Activated CD4-positive, alpha-beta T cell treated with anti-CD3 and anti-CD28 coated beads, Interleukin-2, amount 10 ng/mL, durations not matched to agents 24 days and 14 days (primary cell): ENCODE results near the gene TNRC6B. TPM values are rescaled to one million over a fixed set of nuclear protein-coding genes. Genes with fewer than 3 reads are reported as not detected.

ENCODE experiments used
- DNase-seq: peaks from one replicate; pipeline ENCODE4 v3.0.0; 2022
- H3K27ac Mint-ChIP-seq: one replicate; pipeline ENCODE4 v1.8.0; 2022; ENCODE audit warnings: mild to moderate bottlenecking, mixed read lengths
- H3K27me3 Mint-ChIP-seq: one replicate; pipeline ENCODE4 v1.8.0; 2022; ENCODE audit warnings: mixed read lengths
- H3K36me3 Mint-ChIP-seq: one replicate; pipeline ENCODE4 v1.8.0; 2022; ENCODE audit warnings: low read depth, mild to moderate bottlenecking, mixed read lengths
- H3K4me1 Mint-ChIP-seq: one replicate; pipeline ENCODE4 v1.8.0; 2021; ENCODE audit warnings: mixed read lengths
- H3K4me3 Mint-ChIP-seq: one replicate; pipeline ENCODE4 v1.8.0; 2022; ENCODE audit warnings: mild to moderate bottlenecking, moderate library complexity, mixed read lengths
- H3K9me3 Mint-ChIP-seq: one replicate; pipeline ENCODE4 v1.8.0; 2021; ENCODE audit warnings: mixed read lengths
- intact Hi-C: fragments of 100-400 bp; cut with micrococcal nuclease; formaldehyde crosslinking; loops from one replicate; pipeline ENCODE4 v1.15.1; 2023
- total RNA-seq: library from RNA; stranded (reverse); gene quantifications from 2 replicates; pipeline ENCODE4 v1.2.3, GENCODE V29; 2022

The TNRC6B gene
- total RNA-seq, 1 donor from 2014 or later, result 31.3 TPM

- Mint-ChIP-seq H3K36me3 (peaks cover 20% of the 10 kb centered on the region), H3K4me3 (no peak overlapping the region), H3K27ac (no peak overlapping the region), H3K4me1 (peaks cover 28% of the 10 kb centered on the region), H3K27me3 (no peaks in the 10 kb centered on the region), H3K9me3 (no peaks in the 10 kb centered on the region)
- DNase-seq, result no peak
- intact Hi-C loops, result no loop called here
These were observed 56.9 kb downstream of the TNRC6B start for GRCh38 chr22:40234658-40235057.

- DNase-seq, result no peak
- Mint-ChIP-seq H3K4me3 (no peak overlapping the region), H3K4me1 (peaks cover 33% of the 10 kb centered on the region), H3K27ac (no peak overlapping the region), H3K36me3 (peaks cover 20% of the 10 kb centered on the region), H3K9me3 (no peaks in the 10 kb centered on the region), H3K27me3 (no peaks in the 10 kb centered on the region)
- intact Hi-C loops, result no loop called here
These were observed 57.6 kb downstream of the TNRC6B start for GRCh38 chr22:40235308-40235707.

GRCh38 chr22:40236131-40236665 lies 58.5 kb downstream of the TNRC6B start:
- intact Hi-C loops, result no loop called here
- Mint-ChIP-seq H3K27me3 (no peaks in the 10 kb centered on the region), H3K4me1 (peaks cover 42% of the 10 kb centered on the region), H3K36me3 (peaks cover 18% of the 10 kb centered on the region), H3K9me3 (no peaks in the 10 kb centered on the region), H3K4me3 (no peak overlapping the region), H3K27ac (no peak overlapping the region)
- DNase-seq, result no peak

DNA sequence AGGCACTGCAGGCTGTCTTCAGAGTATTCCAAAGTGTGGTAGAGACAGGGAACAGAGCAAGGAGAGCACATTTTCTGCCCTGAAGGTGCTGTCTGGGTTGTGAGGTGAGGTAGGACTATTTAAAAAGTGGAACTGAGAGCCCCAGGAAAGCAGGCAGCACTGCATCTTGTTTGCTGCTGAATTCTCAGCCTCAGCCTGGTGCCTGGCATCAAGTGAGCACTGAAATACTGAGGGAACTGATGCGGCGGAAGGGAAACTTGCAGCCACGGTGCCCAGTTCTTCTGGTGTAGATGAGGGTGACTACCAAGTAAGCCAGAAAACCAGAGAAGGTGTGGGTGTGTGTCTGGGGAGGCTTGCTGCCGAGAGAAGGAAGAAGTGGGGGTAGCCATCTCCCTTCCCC lies 59.5 kb downstream of the TNRC6B start:
- Mint-ChIP-seq H3K4me3 (no peak overlapping the region), H3K9me3 (no peaks in the 10 kb centered on the region), H3K27me3 (no peaks in the 10 kb centered on the region), H3K36me3 (peaks cover 14% of the 10 kb centered on the region), H3K4me1 (peaks cover 51% of the 10 kb centered on the region), H3K27ac (peak overlapping the region; percentile 20)
- intact Hi-C loops, result no loop called here
- no peak for DNase-seq

GRCh38 chr22:40237788-40238424 lies 60.2 kb downstream of the TNRC6B start:
- Mint-ChIP-seq H3K27ac (peak overlapping the region; percentile 49), H3K9me3 (no peaks in the 10 kb centered on the region), H3K36me3 (peaks cover 14% of the 10 kb centered on the region), H3K4me1 (peaks cover 53% of the 10 kb centered on the region), H3K4me3 (no peak overlapping the region), H3K27me3 (no peaks in the 10 kb centered on the region)
- intact Hi-C loops, result no loop called here
- DNase-seq, result no peak

- H3K9me3 Mint-ChIP-seq, result no peaks in the 10 kb centered on the region
- intact Hi-C loops, result no loop called here
- DNase-seq, result no peak
- peaks cover 14% of the 10 kb centered on the region for H3K36me3 Mint-ChIP-seq
- H3K27ac Mint-ChIP-seq, result peak overlapping the region; percentile 55
- peaks cover 56% of the 10 kb centered on the region for H3K4me1 Mint-ChIP-seq
- H3K27me3 Mint-ChIP-seq, result no peaks in the 10 kb centered on the region
- H3K4me3 Mint-ChIP-seq, result no peak overlapping the region
These were observed 61.0 kb downstream of the TNRC6B start for GRCh38 chr22:40238425-40239344.

- Mint-ChIP-seq H3K4me1 (peaks cover 60% of the 10 kb centered on the region), H3K27ac (peak overlapping the region; percentile 30), H3K4me3 (no peak overlapping the region), H3K27me3 (no peaks in the 10 kb centered on the region), H3K36me3 (peaks cover 14% of the 10 kb centered on the region), H3K9me3 (no peaks in the 10 kb centered on the region)
- no peak for DNase-seq
- intact Hi-C loops, result no loop called here
These were observed 61.6 kb downstream of the TNRC6B start for GRCh38 chr22:40239345-40239683.

DNA sequence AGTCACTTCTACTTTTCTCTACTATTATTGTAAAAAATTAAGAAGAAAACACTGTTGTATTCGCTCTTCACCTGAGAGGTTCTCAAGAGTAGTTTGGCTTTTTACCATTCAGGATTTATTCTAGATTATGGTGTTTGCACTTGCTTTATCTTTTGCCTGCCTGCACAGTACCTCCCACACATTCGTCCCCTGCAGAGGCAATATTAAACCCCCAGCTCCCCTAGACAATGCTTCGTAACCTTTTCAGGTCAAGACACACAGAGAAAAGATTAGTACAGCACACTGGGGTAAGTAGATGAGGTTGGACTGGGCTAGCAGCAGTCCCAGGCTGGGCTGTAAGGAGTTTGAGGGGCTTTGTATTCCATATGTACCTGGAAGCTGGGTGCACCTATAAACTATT lies 62.4 kb downstream of the TNRC6B start:
- intact Hi-C loops, result loop anchor here (2.0 to 5.0 kb wide), 4 partner anchors 43 to 107 kb away; partner anchors contain the start of genes ADSL and TNRC6B
- peak overlapping the region; percentile 49 for H3K27ac Mint-ChIP-seq
- no peak overlapping the region for H3K4me3 Mint-ChIP-seq
- H3K4me1 Mint-ChIP-seq, result peaks cover 65% of the 10 kb centered on the region
- H3K9me3 Mint-ChIP-seq, result no peaks in the 10 kb centered on the region
- no peak for DNase-seq
- no peaks in the 10 kb centered on the region for H3K27me3 Mint-ChIP-seq
- H3K36me3 Mint-ChIP-seq, result peaks cover 16% of the 10 kb centered on the region

DNA sequence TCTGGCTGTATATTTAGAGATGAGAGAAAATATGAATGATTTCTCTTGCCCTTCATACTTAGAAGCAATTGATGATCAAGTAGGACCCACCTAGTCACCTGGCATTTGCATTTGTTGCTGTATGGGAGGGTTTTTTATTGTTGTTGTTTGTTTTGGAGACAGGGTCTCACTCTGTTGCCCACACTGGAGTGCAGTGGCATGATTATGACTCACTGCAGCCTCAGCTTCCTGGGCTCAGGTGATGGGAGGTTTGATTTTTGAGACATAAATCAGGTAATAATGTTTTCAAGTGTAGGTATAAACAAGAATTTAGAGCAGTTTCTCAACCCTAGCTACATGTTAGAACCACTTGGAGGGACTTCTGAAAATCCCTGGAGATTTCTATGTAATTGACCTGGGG lies 63.0 kb downstream of the TNRC6B start:
- Mint-ChIP-seq H3K4me3 (peak overlapping the region; percentile 39), H3K27ac (peak overlapping the region; percentile 72), H3K36me3 (peaks cover 16% of the 10 kb centered on the region), H3K27me3 (no peaks in the 10 kb centered on the region), H3K9me3 (no peaks in the 10 kb centered on the region), H3K4me1 (peaks cover 65% of the 10 kb centered on the region)
- intact Hi-C loops, result loop anchor here (2.0 to 5.0 kb wide), 4 partner anchors 44 to 107 kb away; partner anchors contain the start of genes ADSL and TNRC6B
- DNase-seq, result peak; percentile 68

- Mint-ChIP-seq H3K27me3 (no peaks in the 10 kb centered on the region), H3K4me3 (peak overlapping the region; percentile 36), H3K27ac (peak overlapping the region; percentile 72), H3K4me1 (peaks cover 62% of the 10 kb centered on the region), H3K9me3 (no peaks in the 10 kb centered on the region), H3K36me3 (peaks cover 13% of the 10 kb centered on the region)
- intact Hi-C loops, result loop anchor here (2.0 to 5.0 kb wide), 4 partner anchors 44 to 106 kb away; partner anchors contain the start of genes ADSL and TNRC6B
- peak; percentile 74 for DNase-seq
These were observed 63.6 kb downstream of the TNRC6B start for GRCh38 chr22:40241200-40241763.

GRCh38 chr22:40243891-40244290 lies 66.2 kb downstream of the TNRC6B start:
- peaks cover 57% of the 10 kb centered on the region for H3K4me1 Mint-ChIP-seq
- H3K36me3 Mint-ChIP-seq, result peaks cover 13% of the 10 kb centered on the region
- intact Hi-C loops, result loop anchor here (5.0 kb wide), 3 partner anchors 43 to 103 kb away; partner anchors contain the start of genes ADSL and TNRC6B
- peak; percentile 72 for DNase-seq
- H3K27me3 Mint-ChIP-seq, result no peaks in the 10 kb centered on the region
- H3K27ac Mint-ChIP-seq, result peak overlapping the region; percentile 42
- H3K9me3 Mint-ChIP-seq, result no peaks in the 10 kb centered on the region
- peak overlapping the region; percentile 60 for H3K4me3 Mint-ChIP-seq

- Mint-ChIP-seq H3K9me3 (no peaks in the 10 kb centered on the region), H3K4me3 (peak overlapping the region; percentile 53), H3K36me3 (peaks cover 13% of the 10 kb centered on the region), H3K27me3 (no peaks in the 10 kb centered on the region), H3K27ac (no peak overlapping the region), H3K4me1 (peaks cover 58% of the 10 kb centered on the region)
- DNase-seq, result no peak
- intact Hi-C loops, result loop anchor here (5.0 kb wide), 3 partner anchors 43 to 103 kb away; partner anchors contain the start of genes ADSL and TNRC6B
These were observed 66.9 kb downstream of the TNRC6B start for GRCh38 chr22:40244586-40244985.

DNA sequence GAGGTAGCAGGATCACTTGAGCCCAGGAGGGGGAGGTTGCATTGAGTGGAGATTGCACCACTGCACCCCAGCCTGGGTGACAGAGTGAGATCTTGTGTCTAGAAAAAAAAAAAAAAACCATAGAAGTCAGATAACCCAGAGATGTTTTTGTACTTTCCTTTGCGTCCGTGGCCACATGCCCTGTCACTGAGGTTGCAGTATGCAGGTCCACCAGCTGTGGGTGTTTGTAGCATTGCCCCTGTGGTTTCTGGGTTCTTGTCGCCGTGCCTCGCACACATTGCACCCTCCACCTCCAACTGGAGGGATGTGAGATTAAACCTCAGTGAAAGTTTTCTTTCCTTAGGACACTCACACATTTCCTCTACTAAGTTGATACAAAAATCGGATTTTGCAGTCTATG lies 70.3 kb downstream of the TNRC6B start:
- peaks cover 24% of the 10 kb centered on the region for H3K36me3 Mint-ChIP-seq
- intact Hi-C loops, result no loop called here

More for the DNA sequence above, 70.3 kb downstream of the TNRC6B start:
- Mint-ChIP-seq H3K4me1 (peaks cover 47% of the 10 kb centered on the region), H3K9me3 (no peaks in the 10 kb centered on the region), H3K4me3 (no peak overlapping the region), H3K27ac (peak overlapping the region; percentile 70), H3K27me3 (no peaks in the 10 kb centered on the region)
- peak; percentile 82 for DNase-seq
